Panc1 (cell line): ENCODE data around the gene PLCD1.

Source experiments
- CTCF ChIP-seq: fragments of 450-650 bp; IDR thresholded peaks from 2 replicates; pipeline ENCODE4 v1.5.1; 2017; ENCODE audit warnings: mild to moderate bottlenecking
- POLR2AphosphoS5 ChIP-seq: IDR thresholded peaks from 2 replicates; pipeline ENCODE4 v1.6.1; 2012; ENCODE audit warnings: mild to moderate bottlenecking, low read depth, low read length, moderate library complexity
- TF ChIP-seq, protein P1 (sequence below), 2 experiments: IDR thresholded peaks; 2 replicates each; pipeline ENCODE4 v1.6.1; 2011 to 2012; ENCODE audit warnings: low read depth in 2 of 2, control low read depth in 1 of 2, low read length in 1 of 2, mild to moderate bottlenecking in 1 of 2, moderate library complexity in 1 of 2; ENCODE audit not compliant: insufficient read depth in 1 of 2

- TF ChIP-seq CTCF (no peak), POLR2AphosphoS5 (no peak)
- TF ChIP-seq, protein P1, sequence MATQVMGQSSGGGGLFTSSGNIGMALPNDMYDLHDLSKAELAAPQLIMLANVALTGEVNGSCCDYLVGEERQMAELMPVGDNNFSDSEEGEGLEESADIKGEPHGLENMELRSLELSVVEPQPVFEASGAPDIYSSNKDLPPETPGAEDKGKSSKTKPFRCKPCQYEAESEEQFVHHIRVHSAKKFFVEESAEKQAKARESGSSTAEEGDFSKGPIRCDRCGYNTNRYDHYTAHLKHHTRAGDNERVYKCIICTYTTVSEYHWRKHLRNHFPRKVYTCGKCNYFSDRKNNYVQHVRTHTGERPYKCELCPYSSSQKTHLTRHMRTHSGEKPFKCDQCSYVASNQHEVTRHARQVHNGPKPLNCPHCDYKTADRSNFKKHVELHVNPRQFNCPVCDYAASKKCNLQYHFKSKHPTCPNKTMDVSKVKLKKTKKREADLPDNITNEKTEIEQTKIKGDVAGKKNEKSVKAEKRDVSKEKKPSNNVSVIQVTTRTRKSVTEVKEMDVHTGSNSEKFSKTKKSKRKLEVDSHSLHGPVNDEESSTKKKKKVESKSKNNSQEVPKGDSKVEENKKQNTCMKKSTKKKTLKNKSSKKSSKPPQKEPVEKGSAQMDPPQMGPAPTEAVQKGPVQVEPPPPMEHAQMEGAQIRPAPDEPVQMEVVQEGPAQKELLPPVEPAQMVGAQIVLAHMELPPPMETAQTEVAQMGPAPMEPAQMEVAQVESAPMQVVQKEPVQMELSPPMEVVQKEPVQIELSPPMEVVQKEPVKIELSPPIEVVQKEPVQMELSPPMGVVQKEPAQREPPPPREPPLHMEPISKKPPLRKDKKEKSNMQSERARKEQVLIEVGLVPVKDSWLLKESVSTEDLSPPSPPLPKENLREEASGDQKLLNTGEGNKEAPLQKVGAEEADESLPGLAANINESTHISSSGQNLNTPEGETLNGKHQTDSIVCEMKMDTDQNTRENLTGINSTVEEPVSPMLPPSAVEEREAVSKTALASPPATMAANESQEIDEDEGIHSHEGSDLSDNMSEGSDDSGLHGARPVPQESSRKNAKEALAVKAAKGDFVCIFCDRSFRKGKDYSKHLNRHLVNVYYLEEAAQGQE (IDR thresholded peaks at IDR 0.05; ENCODE audit: insufficient read depth in 1 of 2, low read depth in 2 of 2, low read length in 1 of 2): no peak
Measured at GRCh38 chr3:38070013-38070412, 40.6 kb upstream of the PLCD1 start.
